Mesendoderm (in vitro differentiated cells): ENCODE measurements around the gene TCIRG1.

Experiments
- DNase-seq: peaks from one replicate; pipeline ENCODE4 v3.0.0; 2013
- H2AK5ac ChIP-seq: 2 replicates; pipeline ENCODE4 v1.6.1; 2013; ENCODE audit warnings: low read length, inconsistent platforms
- H2BK120ac ChIP-seq: 2 replicates; pipeline ENCODE4 v1.6.1; 2013; ENCODE audit warnings: low read depth, mild to moderate bottlenecking, low read length, moderate library complexity, mixed read lengths
- H2BK15ac ChIP-seq: replicated peaks from 2 replicates; pipeline ENCODE4 v1.6.1; 2013; ENCODE audit warnings: low read depth, mild to moderate bottlenecking, moderate library complexity
- H2BK5ac ChIP-seq: 2 replicates; pipeline ENCODE4 v1.6.1; 2013; ENCODE audit warnings: low read length, inconsistent platforms
- H3K18ac ChIP-seq: 2 replicates; pipeline ENCODE4 v1.6.1; 2013; ENCODE audit warnings: mild to moderate bottlenecking, low read length, mixed read lengths
- H3K23ac ChIP-seq: one replicate; pipeline ENCODE4 v1.6.1; 2013; ENCODE audit warnings: low read length
- H3K27ac ChIP-seq: 2 replicates; pipeline ENCODE4 v1.5.1; 2013; ENCODE audit warnings: low read depth, mild to moderate bottlenecking, inconsistent platforms, low read length, moderate library complexity
- H3K27me3 ChIP-seq: 2 replicates; pipeline ENCODE4 v1.6.1; 2013; ENCODE audit warnings: low read length, control low read depth, mild to moderate bottlenecking, inconsistent platforms; ENCODE audit not compliant: insufficient read depth, poor library complexity
- H3K36me3 ChIP-seq: 2 replicates; pipeline ENCODE4 v1.6.1; 2013; ENCODE audit warnings: low read length, inconsistent platforms; ENCODE audit not compliant: control insufficient read depth, insufficient read depth
- H3K4ac ChIP-seq: one replicate; pipeline ENCODE4 v1.6.1; 2013; ENCODE audit warnings: low read depth, mild to moderate bottlenecking, low read length, moderate library complexity
- H3K4me1 ChIP-seq: 2 replicates; pipeline ENCODE4 v1.6.1; 2013; ENCODE audit warnings: low read depth, low read length, inconsistent platforms; ENCODE audit not compliant: control insufficient read depth
- H3K4me2 ChIP-seq: 2 replicates; pipeline ENCODE4 v1.6.1; 2013; ENCODE audit warnings: low read length
- H3K4me3 ChIP-seq: 2 replicates; pipeline ENCODE4 v1.5.1; 2013; ENCODE audit warnings: mild to moderate bottlenecking, low read length
- H3K56ac ChIP-seq: one replicate; pipeline ENCODE4 v1.6.1; 2013; ENCODE audit warnings: low read length
- H3K79me1 ChIP-seq: 2 replicates; pipeline ENCODE4 v1.6.1; 2013; ENCODE audit warnings: low read length, inconsistent platforms
- H3K79me2 ChIP-seq: 2 replicates; pipeline ENCODE4 v1.6.1; 2013; ENCODE audit warnings: mild to moderate bottlenecking, low read length; ENCODE audit not compliant: control insufficient read depth, insufficient read depth
- H3K9ac ChIP-seq: 2 replicates; pipeline ENCODE4 v1.6.1; 2013; ENCODE audit warnings: low read length, inconsistent platforms
- H4K5ac ChIP-seq: one replicate; pipeline ENCODE4 v1.6.1; 2013; ENCODE audit warnings: low read length
- H4K8ac ChIP-seq: one replicate; pipeline ENCODE4 v1.6.1; 2013; ENCODE audit warnings: low read depth, mild to moderate bottlenecking, control low read depth, low read length, moderate library complexity
- WGBS: extraction: QIAGEN DNeasy Blood & Tissue Kit; methylation state at CpG from one replicate; pipeline ENCODE4 v1.1.7; 2013; ENCODE audit warnings: low lambda C conversion rate, missing lambda C conversion rate; ENCODE audit not compliant: insufficient coverage; ENCODE audit errors: extremely low coverage; 5-methylcytosine and 5-hydroxymethylcytosine counted together

The TCIRG1 gene

GRCh38 chr11:68077617-68078582 is 39.1 kb downstream of the TCIRG1 start:
- no peak for DNase-seq
- H2BK5ac ChIP-seq = no peak overlapping the region
- H3K79me1 ChIP-seq = peaks cover 18% of the 10 kb centered on the region
- no peak overlapping the region for H3K9ac ChIP-seq
- peaks cover 4% of the 10 kb centered on the region for H3K79me2 ChIP-seq
- WGBS = no CpG with 5 or more reads among the region's 8 CpGs
- no peak overlapping the region for H4K5ac ChIP-seq
- H3K56ac ChIP-seq = no peak overlapping the region
- H2BK15ac ChIP-seq = no peak overlapping the region
- H2BK120ac ChIP-seq = no peak overlapping the region
- no peak overlapping the region for H3K4me2 ChIP-seq
- no peak overlapping the region for H3K4me3 ChIP-seq
- H3K27ac ChIP-seq = no peak overlapping the region
- no peak overlapping the region for H3K23ac ChIP-seq
- no peaks in the 10 kb centered on the region for H3K27me3 ChIP-seq
- H2AK5ac ChIP-seq = no peak overlapping the region
- no peaks in the 10 kb centered on the region for H3K36me3 ChIP-seq
- H3K4me1 ChIP-seq = no peaks in the 10 kb centered on the region
- H3K4ac ChIP-seq = no peak overlapping the region
- H4K8ac ChIP-seq = no peak overlapping the region
- no peak overlapping the region for H3K18ac ChIP-seq

GRCh38 chr11:68080860-68081259 is 42.0 kb downstream of the TCIRG1 start:
- Histone ChIP-seq H3K79me2 (peaks cover 5% of the 10 kb centered on the region), H2BK120ac (no peak overlapping the region), H4K8ac (no peak overlapping the region), H3K23ac (no peak overlapping the region), H3K4me3 (no peak overlapping the region), H3K79me1 (peaks cover 13% of the 10 kb centered on the region), H4K5ac (no peak overlapping the region), H3K36me3 (no peaks in the 10 kb centered on the region), H2BK15ac (no peak overlapping the region), H3K18ac (no peak overlapping the region), H3K27ac (no peak overlapping the region), H3K27me3 (no peaks in the 10 kb centered on the region), H3K4me1 (no peaks in the 10 kb centered on the region), H3K56ac (no peak overlapping the region), H2AK5ac (no peak overlapping the region), H2BK5ac (no peak overlapping the region), H3K4ac (no peak overlapping the region), H3K9ac (no peak overlapping the region), H3K4me2 (no peak overlapping the region)
- DNase-seq = no peak
- WGBS = no CpG with 5 or more reads among the region's 8 CpGs

- Histone ChIP-seq H3K56ac (no peak overlapping the region), H3K27ac (no peak overlapping the region), H3K79me1 (peaks cover 11% of the 10 kb centered on the region), H3K4me2 (no peak overlapping the region), H3K79me2 (peaks cover 5% of the 10 kb centered on the region), H3K27me3 (no peaks in the 10 kb centered on the region), H2BK15ac (no peak overlapping the region), H2BK120ac (no peak overlapping the region), H4K5ac (no peak overlapping the region), H2AK5ac (no peak overlapping the region), H3K4ac (no peak overlapping the region), H3K4me1 (no peaks in the 10 kb centered on the region), H3K18ac (no peak overlapping the region), H3K23ac (no peak overlapping the region), H3K36me3 (no peaks in the 10 kb centered on the region), H2BK5ac (no peak overlapping the region), H4K8ac (no peak overlapping the region), H3K9ac (no peak overlapping the region), H3K4me3 (no peak overlapping the region)
- no peak for DNase-seq
- no CpG with 5 or more reads among the region's 9 CpGs for WGBS
Measured at GRCh38 chr11:68081691-68082090, 42.9 kb downstream of the TCIRG1 start.

- Histone ChIP-seq H3K4me2 (no peak overlapping the region), H3K18ac (no peak overlapping the region), H4K5ac (no peak overlapping the region), H3K4me1 (no peaks in the 10 kb centered on the region), H3K79me2 (peaks cover 5% of the 10 kb centered on the region), H2BK15ac (no peak overlapping the region), H3K23ac (no peak overlapping the region), H2AK5ac (no peak overlapping the region), H3K36me3 (no peaks in the 10 kb centered on the region), H3K9ac (no peak overlapping the region), H2BK120ac (no peak overlapping the region), H2BK5ac (no peak overlapping the region), H3K27ac (no peak overlapping the region), H3K27me3 (no peaks in the 10 kb centered on the region), H4K8ac (no peak overlapping the region), H3K56ac (no peak overlapping the region), H3K79me1 (peaks cover 11% of the 10 kb centered on the region), H3K4me3 (no peak overlapping the region), H3K4ac (no peak overlapping the region)
- no peak for DNase-seq
- WGBS = no CpG with 5 or more reads among the region's 3 CpGs
Measured at GRCh38 chr11:68082481-68082880, 43.7 kb downstream of the TCIRG1 start.

GRCh38 chr11:68083517-68083916 is 44.7 kb downstream of the TCIRG1 start:
- peaks cover 10% of the 10 kb centered on the region for H3K79me1 ChIP-seq
- WGBS = no CpG with 5 or more reads among the region's 3 CpGs
- no peak overlapping the region for H2BK120ac ChIP-seq
- peaks cover 7% of the 10 kb centered on the region for H3K79me2 ChIP-seq
- H3K27me3 ChIP-seq = no peaks in the 10 kb centered on the region
- no peak overlapping the region for H3K9ac ChIP-seq
- no peak overlapping the region for H4K5ac ChIP-seq
- no peak overlapping the region for H3K23ac ChIP-seq
- H2BK5ac ChIP-seq = no peak overlapping the region
- H3K27ac ChIP-seq = no peak overlapping the region
- no peak overlapping the region for H2AK5ac ChIP-seq
- DNase-seq = no peak
- H3K4me1 ChIP-seq = no peaks in the 10 kb centered on the region
- H3K18ac ChIP-seq = no peak overlapping the region
- H3K36me3 ChIP-seq = no peaks in the 10 kb centered on the region
- no peak overlapping the region for H3K56ac ChIP-seq
- no peak overlapping the region for H3K4ac ChIP-seq
- no peak overlapping the region for H4K8ac ChIP-seq
- H3K4me2 ChIP-seq = no peak overlapping the region
- H3K4me3 ChIP-seq = no peak overlapping the region
- no peak overlapping the region for H2BK15ac ChIP-seq
